Endothelial cell of umbilical vein (primary cell): ENCODE data around the gene KLHDC9. TPM values are rescaled to one million over a fixed set of nuclear protein-coding genes. Genes with fewer than 3 reads are reported as not detected.

Source experiments
- BruUV-seq: library from RNA; stranded (reverse); fragments of 400-500 nt; replicated peaks from 2 replicates; lab custom pipeline; 2021; lab: Mats Ljungman, UMichigan
- CTCF ChIA-PET: fragments of 300-600, 350-600 bp; sonication (Branson Sonifier 250); formaldehyde crosslinking; loops from one replicate; lab custom pipeline; 2021; ENCODE audit warnings: antibody characterized with exemption, inconsistent platforms; lab: Charles Lee
- POLR2A ChIA-PET: fragments of 300-600, 350-600 bp; sonication (Branson Sonifier 250); formaldehyde crosslinking; loops from one replicate; lab custom pipeline; 2021; ENCODE audit warnings: antibody characterized with exemption, inconsistent platforms; lab: Charles Lee
- DNase-seq: peaks from one replicate; pipeline ENCODE4 v3.0.0-alpha.2; 2011; ENCODE audit warnings: low read depth, low spot score
- FAIRE-seq: peaks from 2 replicates; lab custom pipeline; 2011; peaks lifted over from hg19 to GRCh38; lab: Jason Lieb, UNC
- H2AFZ ChIP-seq: 2 replicates; pipeline ENCODE4 v1.6.0; 2012; ENCODE audit warnings: low read depth, low read length, control low read depth, inconsistent platforms
- H3K27ac ChIP-seq: 2 replicates; pipeline ENCODE4 v1.5.1; 2011; ENCODE audit warnings: low read depth, mild to moderate bottlenecking, control low read depth, low read length, moderate library complexity; ENCODE audit not compliant: insufficient read depth
- H3K27me3 ChIP-seq, 2 experiments: 2 replicates each; pipeline versions ENCODE4 v1.6.0 to v1.6.1; 2011; ENCODE audit warnings: low read length in 2 of 2, mixed read lengths in 1 of 2; ENCODE audit not compliant: control insufficient read depth in 2 of 2, insufficient read depth in 2 of 2
- H3K36me3 ChIP-seq, 2 experiments: 2 replicates in 1 of 2; 3 replicates in 1 of 2; pipeline ENCODE4 v1.5.1; 2011; ENCODE audit warnings: low read length in 2 of 2, mild to moderate bottlenecking in 1 of 2, moderate library complexity in 1 of 2; ENCODE audit not compliant: control insufficient read depth in 2 of 2, insufficient read depth in 2 of 2; ENCODE audit errors: extremely low read depth in 1 of 2
- H3K4me1 ChIP-seq: 3 replicates; pipeline ENCODE4 v1.5.1; 2011; ENCODE audit warnings: mild to moderate bottlenecking, low read length; ENCODE audit not compliant: control insufficient read depth, insufficient read depth; ENCODE audit errors: extremely low read depth
- H3K4me2 ChIP-seq: 2 replicates; pipeline ENCODE4 v1.6.1; 2011; ENCODE audit warnings: low read length, control low read depth, mixed read lengths; ENCODE audit not compliant: insufficient read depth
- H3K4me3 ChIP-seq, 3 experiments: fragments of 200-600 bp in 1 of 3; sonication (generic), shearing (Covaris generic) in 1 of 3; replicated peaks in 1 of 3; 2 replicates each; pipeline ENCODE4 v1.5.1; 2011 to 2016; ENCODE audit warnings: control low read depth in 3 of 3, low read length in 3 of 3, mild to moderate bottlenecking in 2 of 3, inconsistent platforms in 1 of 3, low read depth in 1 of 3, moderate library complexity in 1 of 3; ENCODE audit not compliant: insufficient read depth in 1 of 3
- H3K79me2 ChIP-seq: 2 replicates; pipeline ENCODE4 v1.6.0; 2012; ENCODE audit warnings: low read length, inconsistent platforms; ENCODE audit not compliant: control insufficient read depth, insufficient read depth
- H3K9ac ChIP-seq: replicated peaks from 2 replicates; pipeline ENCODE3; 2011; ENCODE audit warnings: low read length, control low read depth; ENCODE audit not compliant: insufficient read depth; ENCODE audit errors: extremely low read depth
- H3K9me1 ChIP-seq: replicated peaks from 3 replicates; pipeline ENCODE4 v1.6.0; 2011; ENCODE audit warnings: mild to moderate bottlenecking, low read length; ENCODE audit not compliant: control insufficient read depth, insufficient read depth; ENCODE audit errors: extremely low read depth
- H3K9me3 ChIP-seq: replicated peaks from 2 replicates; pipeline ENCODE4 v1.5.1; 2012; ENCODE audit warnings: low read length, inconsistent platforms; ENCODE audit not compliant: control insufficient read depth, insufficient read depth
- H4K20me1 ChIP-seq: replicated peaks from 2 replicates; pipeline ENCODE3; 2011; ENCODE audit warnings: mild to moderate bottlenecking, low read length; ENCODE audit not compliant: control insufficient read depth, insufficient read depth; ENCODE audit errors: extremely low read depth
- CTCF ChIP-seq, 2 donors: IDR thresholded peaks; 1 replicate in 1 of 2; 2 replicates in 1 of 2; pipeline ENCODE4 v1.5.1; 2011; ENCODE audit warnings: low read length in 2 of 2, mild to moderate bottlenecking in 2 of 2, moderate library complexity in 2 of 2, control low read depth in 1 of 2, inconsistent platforms in 1 of 2, low read depth in 1 of 2; ENCODE audit not compliant: insufficient read depth in 1 of 2; ENCODE audit errors: extremely low read depth in 1 of 2
- EZH2 ChIP-seq: IDR thresholded peaks from 2 replicates; pipeline ENCODE4 v1.6.1; 2012; ENCODE audit warnings: borderline replicate concordance, low read depth, mild to moderate bottlenecking, moderate library complexity, low read length, inconsistent platforms; ENCODE audit not compliant: severe bottlenecking
- FOS ChIP-seq: IDR thresholded peaks from 2 replicates; pipeline ENCODE4 v1.6.1; 2011; ENCODE audit warnings: mild to moderate bottlenecking, low read length, moderate library complexity, borderline replicate concordance; ENCODE audit not compliant: insufficient read depth
- GATA2 ChIP-seq: IDR thresholded peaks from 2 replicates; pipeline ENCODE4 v1.7.0; 2011; ENCODE audit warnings: low read depth, mild to moderate bottlenecking, moderate library complexity, mixed read lengths, low read length; ENCODE audit not compliant: insufficient read length, insufficient read depth
- JUN ChIP-seq: IDR thresholded peaks from 2 replicates; pipeline ENCODE4 v1.6.1; 2011; ENCODE audit warnings: borderline replicate concordance, low read depth; ENCODE audit not compliant: insufficient read length, insufficient read depth
- MAX ChIP-seq: IDR thresholded peaks from 2 replicates; pipeline ENCODE4 v1.6.1; 2011; ENCODE audit not compliant: insufficient read depth, insufficient read length
- MYC ChIP-seq: IDR thresholded peaks from one replicate; pipeline ENCODE4 v1.6.1; 2011; ENCODE audit warnings: mild to moderate bottlenecking, low read depth, low read length
- POLR2A ChIP-seq: IDR thresholded peaks from 2 replicates; pipeline ENCODE4 v1.6.1; 2012; ENCODE audit warnings: low read depth, mild to moderate bottlenecking, control low read depth, low read length
- POLR2AphosphoS5 ChIP-seq: IDR thresholded peaks from 2 replicates; pipeline ENCODE4 v1.6.1; 2012; ENCODE audit warnings: low read depth, mild to moderate bottlenecking, control low read depth, low read length, moderate library complexity; ENCODE audit not compliant: insufficient read depth
- dilution Hi-C: fragments of 300-500 bp; cut with MboI; formaldehyde crosslinking; loops from one replicate; pipeline ENCODE4 v1.15.0; 2019; ENCODE audit warnings: low sequenced_read_pairs; ENCODE audit not compliant: extremely low pct_ligation_motif_present
- intact Hi-C: fragments of 100-400 bp; cut with micrococcal nuclease; formaldehyde crosslinking; loops from one replicate; pipeline ENCODE4 v1.10.0; 2022
- polyA plus RNA-seq, 4 experiments: library from polyadenylated mRNA; depleted of rRNA in 3 of 4; stranded (reverse) in 3 of 4; unstranded in 1 of 4; fragments of >200 nt; gene quantifications; 2 replicates each; pipeline versions ENCODE4 v1.2.1 to v1.2.3, GENCODE V29; 2011 to 2012; ENCODE audit warnings: missing spikeins in 1 of 4
- total RNA-seq: library from RNA; stranded (reverse); gene quantifications from 2 replicates; pipeline ENCODE4 v1.2.3, GENCODE V29; 2021

Gene KLHDC9
- total and polyA plus RNA-seq, 2 donors (not counting 3 experiments of a cell fraction or from before 2014, with no cell fraction given), result 1.1 to 2.6 TPM

GRCh38 chr1:161088587-161089110 lies 9.5 kb upstream of the KLHDC9 start:
- H3K27ac ChIP-seq, result no peak overlapping the region

More at GRCh38 chr1:161088587-161089110, 9.5 kb upstream of the KLHDC9 start:
- dilution Hi-C loops, result no loop called here
- Histone ChIP-seq H2AFZ (no peak overlapping the region), H3K36me3 (no peaks in the 10 kb centered on the region), H3K9me1 (no peaks in the 10 kb centered on the region), H3K27me3 (no peaks in the 10 kb centered on the region), H3K4me3 (no peak overlapping the region), H3K4me2 (no peak overlapping the region), H4K20me1 (no peaks in the 10 kb centered on the region), H3K79me2 (no peaks in the 10 kb centered on the region), H3K9ac (no peak overlapping the region), H3K9me3 (no peaks in the 10 kb centered on the region), H3K4me1 (no peaks in the 10 kb centered on the region)
- POLR2A ChIA-PET, result no interaction called here
- TF ChIP-seq JUN (no peak), MYC (no peak), POLR2AphosphoS5 (no peak), EZH2 (no peak), POLR2A (no peak), FOS (no peak), GATA2 (no peak), CTCF (IDR thresholded peaks at IDR 0.05; ENCODE audit: extremely low read depth in 1 of 2, insufficient read depth in 1 of 2, low read depth in 1 of 2, low read length in 2 of 2) (no peak), MAX (no peak)
- intact Hi-C loops, result no loop called here
- no peak for FAIRE-seq
- CTCF ChIA-PET, result interaction anchor here (0.7 to 2.1 kb wide), 3 partner anchors 9 to 91 kb away, joined by 3 to 6 read pairs (median 3); no protein-coding TSS in a partner anchor
- DNase-seq, result no peak
- BruUV-seq, result no TSS peak
